ENCODE results near the gene ELAVL3.
"Not testable (repeated sequence)": the region's sequence is repeated elsewhere in the genome, so short reads cannot be mapped to it uniquely, and the experiment has no call there.

Gene ELAVL3

GRCh38 chr19:11473725-11474124, 7.1 kb downstream of the ELAVL3 start:
- Histone ChIP-seq H3K9me3 (ENCODE audit: control insufficient read depth, low read length) (no peaks in the 10 kb centered on the region), H3K27ac (ENCODE audit: low read depth, low read length, severe bottlenecking) (no peak overlapping the region), H3K36me3 (ENCODE audit: control insufficient read depth, insufficient read depth, low read length) (no peaks in the 10 kb centered on the region), H3K4me1 (ENCODE audit: control insufficient read depth, insufficient read depth, low read length, poor library complexity, severe bottlenecking) (no peaks in the 10 kb centered on the region), H3K4me3 (ENCODE audit: extremely low read depth, insufficient read depth, low read length, poor library complexity, severe bottlenecking) (no peak overlapping the region)
- 100% methylated on average over 2 of the region's 4 CpGs; no CpG with 5 or more reads in 1 of the 2 experiments for WGBS, 2 experiments (ENCODE audit: insufficient coverage in 2 of 2)

- not testable (repeated sequence) for H3K9me3 ChIP-seq (ENCODE audit: control insufficient read depth, low read length); H3K4me1 ChIP-seq (ENCODE audit: control insufficient read depth, insufficient read depth, low read length, poor library complexity, severe bottlenecking); H3K4me3 ChIP-seq (ENCODE audit: extremely low read depth, insufficient read depth, low read length, poor library complexity, severe bottlenecking); H3K36me3 ChIP-seq (ENCODE audit: control insufficient read depth, insufficient read depth, low read length); H3K27ac ChIP-seq (ENCODE audit: low read depth, low read length, severe bottlenecking)
- WGBS, 2 experiments (ENCODE audit: insufficient coverage in 2 of 2): 72 to 100% methylated on average over 2 to 7 of the region's 8 CpGs
Measured at GRCh38 chr19:11468266-11468845, 12.5 kb downstream of the ELAVL3 start.

DNA sequence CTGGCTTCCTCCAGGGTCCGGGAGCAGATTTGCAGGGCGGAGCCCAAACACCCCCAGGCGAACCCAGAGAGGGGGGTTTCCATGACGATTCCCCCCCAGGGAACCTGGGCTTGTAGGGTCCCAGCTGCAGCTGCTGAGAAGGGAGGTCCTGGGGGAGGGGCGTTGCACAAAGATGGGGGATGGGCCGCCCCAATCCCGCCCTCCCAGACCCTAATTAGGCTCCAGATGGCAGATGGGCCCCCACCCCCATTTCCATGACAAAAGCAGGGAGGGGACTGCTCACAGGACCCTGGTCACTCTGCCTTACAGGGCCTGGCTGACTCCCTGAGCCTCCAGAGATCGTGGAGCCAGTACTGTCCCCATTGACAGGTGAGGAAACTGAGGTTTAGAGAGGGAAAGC, 15.2 kb downstream of the ELAVL3 start:
- H3K4me3 ChIP-seq (ENCODE audit: extremely low read depth, insufficient read depth, low read length, poor library complexity, severe bottlenecking): no peak overlapping the region
- no peaks in the 10 kb centered on the region for H3K4me1 ChIP-seq (ENCODE audit: control insufficient read depth, insufficient read depth, low read length, poor library complexity, severe bottlenecking)
- 46 to 60% methylated on average over 5 to 7 of the region's 8 CpGs for WGBS, 2 experiments (ENCODE audit: insufficient coverage in 2 of 2)
- H3K27ac ChIP-seq (ENCODE audit: low read depth, low read length, severe bottlenecking): no peak overlapping the region
- H3K9me3 ChIP-seq (ENCODE audit: control insufficient read depth, low read length): no peaks in the 10 kb centered on the region
- no peaks in the 10 kb centered on the region for H3K36me3 ChIP-seq (ENCODE audit: control insufficient read depth, insufficient read depth, low read length)

DNA sequence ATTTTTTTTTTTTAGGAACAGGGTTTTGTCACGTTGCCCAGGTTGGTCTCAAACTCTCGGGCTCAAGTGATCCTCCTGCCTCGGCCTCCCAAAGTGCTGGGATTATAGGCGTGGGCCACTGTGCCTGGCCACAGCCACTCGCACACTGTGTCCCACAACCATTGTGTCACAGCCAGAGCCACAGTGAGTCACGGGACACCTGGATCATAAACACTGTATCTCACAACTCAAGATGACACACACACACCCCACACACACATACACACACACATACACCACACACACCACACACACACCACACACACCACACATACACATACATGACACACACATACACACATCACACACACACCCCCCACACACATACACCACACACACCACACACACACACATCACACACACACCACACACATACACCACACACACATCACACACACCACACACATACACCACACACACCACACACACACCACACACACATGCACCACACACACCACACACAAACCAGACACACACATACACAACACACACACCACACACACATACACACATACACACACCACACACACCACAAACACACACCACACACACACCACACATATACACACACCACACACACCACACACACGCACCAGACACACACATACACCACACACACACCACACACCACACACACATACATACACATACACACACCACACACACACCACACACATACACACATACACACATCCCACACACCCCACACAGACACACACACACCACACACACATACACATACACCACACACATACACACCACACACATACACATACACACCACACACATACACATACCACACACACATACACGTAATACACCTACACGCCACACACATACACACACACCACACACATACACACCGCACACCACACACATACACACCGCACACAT, 16.2 kb downstream of the ELAVL3 start:
- 84% methylated on average over 8 to 11 of the region's 11 CpGs for WGBS, 2 experiments (ENCODE audit: insufficient coverage in 2 of 2)
- H3K36me3 ChIP-seq (ENCODE audit: control insufficient read depth, insufficient read depth, low read length): no peaks in the 10 kb centered on the region
- H3K9me3 ChIP-seq (ENCODE audit: control insufficient read depth, low read length): no peaks in the 10 kb centered on the region
- H3K4me3 ChIP-seq (ENCODE audit: extremely low read depth, insufficient read depth, low read length, poor library complexity, severe bottlenecking): no peak overlapping the region
- H3K27ac ChIP-seq (ENCODE audit: low read depth, low read length, severe bottlenecking): no peak overlapping the region
- no peaks in the 10 kb centered on the region for H3K4me1 ChIP-seq (ENCODE audit: control insufficient read depth, insufficient read depth, low read length, poor library complexity, severe bottlenecking)

GRCh38 chr19:11463391-11463790, 17.5 kb downstream of the ELAVL3 start:
- Histone ChIP-seq H3K4me1 (ENCODE audit: control insufficient read depth, insufficient read depth, low read length, poor library complexity, severe bottlenecking) (no peaks in the 10 kb centered on the region), H3K4me3 (ENCODE audit: extremely low read depth, insufficient read depth, low read length, poor library complexity, severe bottlenecking) (no peak overlapping the region), H3K27ac (ENCODE audit: low read depth, low read length, severe bottlenecking) (no peak overlapping the region), H3K36me3 (ENCODE audit: control insufficient read depth, insufficient read depth, low read length) (no peaks in the 10 kb centered on the region), H3K9me3 (ENCODE audit: control insufficient read depth, low read length) (no peaks in the 10 kb centered on the region)
- 86 to 91% methylated on average over 11 to 12 of the region's 12 CpGs for WGBS, 2 experiments (ENCODE audit: insufficient coverage in 2 of 2)

- 40 to 83% methylated on average over 1 of the region's 2 CpGs for WGBS, 2 experiments (ENCODE audit: insufficient coverage in 2 of 2)
- no peak overlapping the region for H3K4me3 ChIP-seq (ENCODE audit: extremely low read depth, insufficient read depth, low read length, poor library complexity, severe bottlenecking)
- no peaks in the 10 kb centered on the region for H3K36me3 ChIP-seq (ENCODE audit: control insufficient read depth, insufficient read depth, low read length)
Measured at GRCh38 chr19:11461453-11461852, 19.4 kb downstream of the ELAVL3 start.

GRCh38 chr19:11460207-11460606, 20.6 kb downstream of the ELAVL3 start:
- no peaks in the 10 kb centered on the region for H3K9me3 ChIP-seq (ENCODE audit: control insufficient read depth, low read length)
- H3K27ac ChIP-seq (ENCODE audit: low read depth, low read length, severe bottlenecking): no peak overlapping the region
- 88 to 94% methylated on average over 2 of the region's 4 CpGs for WGBS, 2 experiments (ENCODE audit: insufficient coverage in 2 of 2)
- no peaks in the 10 kb centered on the region for H3K36me3 ChIP-seq (ENCODE audit: control insufficient read depth, insufficient read depth, low read length)
- H3K4me1 ChIP-seq (ENCODE audit: control insufficient read depth, insufficient read depth, low read length, poor library complexity, severe bottlenecking): no peaks in the 10 kb centered on the region
- no peak overlapping the region for H3K4me3 ChIP-seq (ENCODE audit: extremely low read depth, insufficient read depth, low read length, poor library complexity, severe bottlenecking)

More at GRCh38 chr19:11461453-11461852, 19.4 kb downstream of the ELAVL3 start:
- Histone ChIP-seq H3K4me1 (ENCODE audit: control insufficient read depth, insufficient read depth, low read length, poor library complexity, severe bottlenecking) (no peaks in the 10 kb centered on the region), H3K27ac (ENCODE audit: low read depth, low read length, severe bottlenecking) (no peak overlapping the region), H3K9me3 (ENCODE audit: control insufficient read depth, low read length) (no peaks in the 10 kb centered on the region)

DNA sequence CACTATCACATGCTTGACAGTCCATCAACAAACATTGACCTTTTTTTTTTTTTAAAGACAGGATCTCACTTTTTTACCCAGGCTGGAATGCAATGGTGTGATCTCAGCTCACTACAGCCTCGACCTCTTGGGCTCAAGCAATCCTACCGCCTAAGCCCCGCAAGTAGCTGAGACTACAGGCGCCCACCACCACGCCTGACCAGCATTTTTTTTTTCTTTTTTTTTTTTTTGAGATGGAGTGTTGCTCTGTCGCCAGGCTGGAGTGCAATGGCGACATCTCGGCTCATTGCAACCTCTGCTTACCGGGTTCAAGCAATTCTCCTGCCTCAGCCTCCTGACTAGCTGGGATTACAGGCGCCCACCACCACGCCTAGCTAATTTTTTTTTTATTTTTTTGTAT, 21.9 kb downstream of the ELAVL3 start:
- H3K27ac ChIP-seq (ENCODE audit: low read depth, low read length, severe bottlenecking); H3K4me3 ChIP-seq (ENCODE audit: extremely low read depth, insufficient read depth, low read length, poor library complexity, severe bottlenecking); H3K4me1 ChIP-seq (ENCODE audit: control insufficient read depth, insufficient read depth, low read length, poor library complexity, severe bottlenecking); H3K36me3 ChIP-seq (ENCODE audit: control insufficient read depth, insufficient read depth, low read length); H3K9me3 ChIP-seq (ENCODE audit: control insufficient read depth, low read length): not testable (repeated sequence)
- 83% methylated on average over 2 to 7 of the region's 11 CpGs for WGBS, 2 experiments (ENCODE audit: insufficient coverage in 2 of 2)

- Histone ChIP-seq H3K27ac (ENCODE audit: low read depth, low read length, severe bottlenecking) (no peak overlapping the region), H3K4me3 (ENCODE audit: extremely low read depth, insufficient read depth, low read length, poor library complexity, severe bottlenecking) (no peak overlapping the region), H3K4me1 (ENCODE audit: control insufficient read depth, insufficient read depth, low read length, poor library complexity, severe bottlenecking) (no peaks in the 10 kb centered on the region), H3K36me3 (ENCODE audit: control insufficient read depth, insufficient read depth, low read length) (no peaks in the 10 kb centered on the region), H3K9me3 (ENCODE audit: control insufficient read depth, low read length) (no peaks in the 10 kb centered on the region)
- WGBS, 2 experiments (ENCODE audit: insufficient coverage in 2 of 2): 92 to 97% methylated on average over 18 to 19 of the region's 19 CpGs
Measured at GRCh38 chr19:11458236-11458900, 22.5 kb downstream of the ELAVL3 start.

GRCh38 chr19:11457831-11458230, 23.0 kb downstream of the ELAVL3 start:
- H3K27ac ChIP-seq (ENCODE audit: low read depth, low read length, severe bottlenecking): no peak overlapping the region
- WGBS, 2 experiments (ENCODE audit: insufficient coverage in 2 of 2): 94% methylated on average over 19 to 20 of the region's 20 CpGs
- no peaks in the 10 kb centered on the region for H3K9me3 ChIP-seq (ENCODE audit: control insufficient read depth, low read length)
- no peak overlapping the region for H3K4me3 ChIP-seq (ENCODE audit: extremely low read depth, insufficient read depth, low read length, poor library complexity, severe bottlenecking)
- no peaks in the 10 kb centered on the region for H3K36me3 ChIP-seq (ENCODE audit: control insufficient read depth, insufficient read depth, low read length)
- H3K4me1 ChIP-seq (ENCODE audit: control insufficient read depth, insufficient read depth, low read length, poor library complexity, severe bottlenecking): no peaks in the 10 kb centered on the region
